ENCODE data around the gene PCED1B.

PCED1B gene

DNA sequence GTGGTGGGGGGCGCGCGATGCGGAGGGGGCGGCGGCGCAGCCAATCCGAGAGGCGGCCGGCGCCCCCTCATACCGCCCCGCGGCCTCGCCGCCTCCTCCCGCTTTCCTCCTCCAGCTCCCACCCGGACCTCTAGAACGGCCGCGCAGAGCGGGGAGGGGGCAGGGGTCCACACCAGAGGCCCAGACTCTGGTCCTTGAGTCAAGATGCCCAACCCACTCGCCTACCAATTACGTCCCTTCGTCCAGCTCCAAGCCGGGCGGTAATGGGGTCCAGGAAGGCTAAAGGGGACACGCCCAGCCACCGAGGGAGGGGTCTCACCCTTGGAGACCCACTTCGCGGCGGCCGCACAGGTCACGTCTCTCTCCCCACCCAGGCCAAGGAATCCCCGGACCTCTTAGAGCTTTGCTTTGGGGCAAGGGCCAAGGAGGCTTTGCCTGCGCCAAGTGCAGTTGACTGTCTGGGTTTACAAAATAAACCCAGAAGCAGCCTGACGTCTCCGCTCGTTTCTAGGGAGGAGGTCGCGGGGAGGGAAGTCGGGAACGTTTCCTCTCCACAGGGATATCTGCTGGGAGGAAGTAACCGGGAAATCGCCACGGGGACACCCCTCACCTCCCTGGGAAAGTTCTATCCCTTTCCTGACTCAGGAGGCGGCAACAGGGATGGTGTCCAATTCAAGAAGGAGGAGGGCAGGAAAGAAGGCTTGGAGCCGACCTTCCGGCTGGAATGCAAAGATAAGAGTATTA, 732 bp downstream of the PCED1B start:
- no peak overlapping the region for H3K27ac ChIP-seq (ENCODE audit: low read depth, low read length)
- under 1% methylated on average over 49 of the region's 49 CpGs for WGBS
- H3K36me3 ChIP-seq (ENCODE audit: insufficient read depth, low read length), result peaks cover 5% of the 10 kb centered on the region; the same call in 1 of the 2 replicates
- H3K9me3 ChIP-seq (ENCODE audit: insufficient read depth, low read depth, low read length), result no peaks in the 10 kb centered on the region
- H3K9ac ChIP-seq (ENCODE audit: low read depth, low read length), result peak overlapping the region; percentile 9; the same call in 1 of the 2 replicates
- peak overlapping the region; percentile 64 for H3K4me3 ChIP-seq (ENCODE audit: low read length)
- H3K4me1 ChIP-seq (ENCODE audit: insufficient read depth, low read length), result peaks cover 54% of the 10 kb centered on the region
- peaks cover 31% of the 10 kb centered on the region for H3K27me3 ChIP-seq (ENCODE audit: insufficient read depth, low read length)

GRCh38 chr12:47080725-47081502, 1.5 kb downstream of the PCED1B start:
- Histone ChIP-seq H3K36me3 (ENCODE audit: insufficient read depth, low read length) (peaks cover 5% of the 10 kb centered on the region; the same call in 1 of the 2 replicates), H3K4me1 (ENCODE audit: insufficient read depth, low read length) (peaks cover 57% of the 10 kb centered on the region), H3K9me3 (ENCODE audit: insufficient read depth, low read depth, low read length) (no peaks in the 10 kb centered on the region), H3K9ac (ENCODE audit: low read depth, low read length) (peak overlapping the region; percentile 9; the same call in 1 of the 2 replicates), H3K27me3 (ENCODE audit: insufficient read depth, low read length) (peaks cover 31% of the 10 kb centered on the region), H3K27ac (ENCODE audit: low read depth, low read length) (no peak overlapping the region), H3K4me3 (ENCODE audit: low read length) (peak overlapping the region; percentile 64)
- WGBS, result 10% methylated on average over 23 of the region's 26 CpGs

DNA sequence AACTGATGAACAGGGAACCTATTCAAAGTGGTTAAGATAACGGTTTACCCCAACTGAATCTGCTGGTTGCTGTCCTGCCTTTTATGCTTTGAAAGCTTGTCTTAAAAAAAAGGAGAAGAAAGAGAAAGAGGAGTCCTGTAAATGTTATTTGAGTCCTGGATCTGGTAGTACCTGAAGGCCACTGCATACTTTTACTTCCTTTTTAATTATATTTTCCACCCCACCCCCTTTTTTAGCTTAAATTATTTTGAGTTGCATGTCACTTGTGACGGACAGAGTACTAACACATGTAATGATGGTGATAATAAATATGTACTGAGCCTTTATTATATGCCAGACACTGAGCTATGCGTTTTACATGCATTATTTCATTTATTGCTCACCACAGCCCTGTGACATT, 2.9 kb downstream of the PCED1B start:
- H3K4me3 ChIP-seq (ENCODE audit: low read length), result no peak overlapping the region
- H3K27me3 ChIP-seq (ENCODE audit: insufficient read depth, low read length), result peaks cover 31% of the 10 kb centered on the region
- peaks cover 70% of the 10 kb centered on the region for H3K4me1 ChIP-seq (ENCODE audit: insufficient read depth, low read length)
- H3K9ac ChIP-seq (ENCODE audit: low read depth, low read length), result no peak overlapping the region
- WGBS, result 84% methylated on average over 2 of the region's 3 CpGs
- H3K27ac ChIP-seq (ENCODE audit: low read depth, low read length), result no peak overlapping the region
- no peaks in the 10 kb centered on the region for H3K9me3 ChIP-seq (ENCODE audit: insufficient read depth, low read depth, low read length)
- peaks cover 2% of the 10 kb centered on the region; the same call in 1 of the 2 replicates for H3K36me3 ChIP-seq (ENCODE audit: insufficient read depth, low read length)

DNA sequence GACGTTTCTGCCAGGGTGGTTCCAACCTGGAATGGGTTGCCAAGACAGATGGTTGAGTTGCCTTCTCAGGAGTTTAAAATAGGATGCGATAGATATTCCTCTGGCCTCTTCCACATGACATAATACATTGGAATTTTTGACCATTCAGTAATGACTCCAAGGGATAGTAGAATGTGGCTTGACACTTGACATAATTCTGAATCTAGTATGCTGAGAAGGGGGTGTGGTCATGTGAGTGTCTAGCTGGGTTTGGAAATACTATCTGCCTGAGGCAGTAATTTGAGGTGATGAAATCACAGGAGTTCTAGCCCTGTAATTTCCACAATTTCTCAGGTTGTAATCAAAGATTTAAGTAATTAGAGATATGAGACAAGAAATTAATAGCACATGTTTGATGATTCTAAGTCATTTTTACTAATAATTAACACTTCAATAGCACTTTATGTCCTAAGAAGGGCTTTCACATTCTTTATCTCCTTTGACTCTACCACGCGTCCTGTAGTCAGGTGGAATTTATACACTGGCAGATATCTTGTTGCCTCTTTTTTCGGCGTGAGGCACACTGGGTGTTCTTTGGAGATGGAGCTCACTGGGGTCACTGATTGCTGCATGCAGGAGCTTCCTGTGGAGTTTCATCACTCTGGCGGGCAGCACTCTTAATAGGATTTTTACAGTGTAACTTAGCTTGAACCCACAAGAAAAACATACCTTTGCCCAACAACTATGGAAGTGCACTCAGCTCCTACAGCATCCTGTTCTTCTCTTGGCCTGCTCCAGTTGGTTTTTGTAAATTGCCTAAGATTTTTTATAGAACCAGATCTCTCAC, 3.6 kb downstream of the PCED1B start:
- 71% methylated on average over 7 of the region's 7 CpGs for WGBS
- H3K27ac ChIP-seq (ENCODE audit: low read depth, low read length), result no peak overlapping the region
- H3K36me3 ChIP-seq (ENCODE audit: insufficient read depth, low read length), result no peaks in the 10 kb centered on the region; the same call in 1 of the 2 replicates
- no peaks in the 10 kb centered on the region for H3K9me3 ChIP-seq (ENCODE audit: insufficient read depth, low read depth, low read length)
- no peak overlapping the region for H3K4me3 ChIP-seq (ENCODE audit: low read length)
- H3K27me3 ChIP-seq (ENCODE audit: insufficient read depth, low read length), result peaks cover 25% of the 10 kb centered on the region
- no peak overlapping the region for H3K9ac ChIP-seq (ENCODE audit: low read depth, low read length)
- H3K4me1 ChIP-seq (ENCODE audit: insufficient read depth, low read length), result peaks cover 76% of the 10 kb centered on the region

- Histone ChIP-seq H3K27me3 (ENCODE audit: insufficient read depth, low read length) (peaks cover 13% of the 10 kb centered on the region), H3K9me3 (ENCODE audit: insufficient read depth, low read depth, low read length) (no peaks in the 10 kb centered on the region), H3K9ac (ENCODE audit: low read depth, low read length) (no peak overlapping the region; the same call in 1 of the 2 replicates), H3K27ac (ENCODE audit: low read depth, low read length) (peak overlapping the region; percentile 9; the same call in 1 of the 2 replicates), H3K36me3 (ENCODE audit: insufficient read depth, low read length) (no peaks in the 10 kb centered on the region), H3K4me3 (ENCODE audit: low read length) (no peak overlapping the region), H3K4me1 (ENCODE audit: insufficient read depth, low read length) (peaks cover 70% of the 10 kb centered on the region)
- no CpG with 5 or more reads among the region's 1 CpG for WGBS
Measured at GRCh38 chr12:47084172-47084571, 4.8 kb downstream of the PCED1B start.

DNA sequence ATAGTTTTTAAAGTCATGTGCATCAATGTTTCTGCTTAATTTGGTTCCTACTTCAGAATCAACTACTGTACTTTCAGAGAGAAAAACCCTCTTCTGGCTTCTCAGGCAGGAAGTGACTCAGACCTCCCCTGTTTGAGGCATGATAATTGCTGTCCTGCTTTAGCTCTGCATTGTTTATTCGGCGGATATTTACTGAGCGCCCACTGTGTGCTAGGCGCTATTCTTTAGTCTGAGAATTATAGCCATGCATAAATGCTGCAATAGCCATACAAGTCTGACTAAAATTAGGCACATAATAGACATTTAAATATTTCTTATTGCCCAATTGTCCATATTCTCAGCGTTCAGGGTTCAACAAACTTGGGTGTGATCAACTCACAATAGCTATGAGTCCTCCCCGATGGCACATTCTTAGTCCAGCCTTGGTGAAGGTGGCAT, 6.4 kb downstream of the PCED1B start:
- H3K4me1 ChIP-seq (ENCODE audit: insufficient read depth, low read length), result peaks cover 70% of the 10 kb centered on the region
- no peaks in the 10 kb centered on the region for H3K9me3 ChIP-seq (ENCODE audit: insufficient read depth, low read depth, low read length)
- WGBS, result 36% methylated on average over 6 of the region's 6 CpGs
- no peaks in the 10 kb centered on the region for H3K36me3 ChIP-seq (ENCODE audit: insufficient read depth, low read length)
- peak overlapping the region; percentile 71 for H3K27ac ChIP-seq (ENCODE audit: low read depth, low read length)
- no peak overlapping the region for H3K9ac ChIP-seq (ENCODE audit: low read depth, low read length)
- peaks cover 4% of the 10 kb centered on the region for H3K27me3 ChIP-seq (ENCODE audit: insufficient read depth, low read length)
- peak overlapping the region; percentile 27; the same call in 1 of the 2 replicates for H3K4me3 ChIP-seq (ENCODE audit: low read length)

DNA sequence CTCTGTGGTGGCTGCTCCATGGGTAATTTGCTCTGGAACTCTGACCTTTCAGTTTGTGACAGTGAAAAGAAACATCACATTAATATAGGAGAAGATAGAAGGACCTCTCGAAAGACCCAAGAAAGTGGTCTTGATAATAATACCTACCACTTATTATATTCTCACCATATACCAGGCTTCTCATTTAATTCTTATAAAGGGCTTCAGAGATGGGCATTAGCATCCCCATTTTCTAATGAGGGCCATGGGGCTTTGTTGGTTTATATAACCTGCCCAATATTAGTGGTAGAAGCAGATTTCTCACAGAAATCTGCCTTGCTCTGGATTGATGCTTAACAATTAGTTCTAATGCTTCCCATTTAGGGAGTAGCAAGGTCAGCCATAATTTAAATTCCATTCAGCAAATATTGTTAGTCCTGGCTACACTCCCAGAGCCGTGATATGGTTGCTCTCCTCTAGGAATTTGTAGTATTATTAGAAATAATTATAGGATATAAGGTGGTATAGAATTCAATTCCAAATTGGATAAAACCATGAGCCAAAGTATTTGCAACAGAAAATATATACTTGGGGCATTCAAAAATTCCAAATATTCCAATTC, 7.8 kb downstream of the PCED1B start:
- H3K9me3 ChIP-seq (ENCODE audit: insufficient read depth, low read depth, low read length), result no peaks in the 10 kb centered on the region
- no peaks in the 10 kb centered on the region for H3K27me3 ChIP-seq (ENCODE audit: insufficient read depth, low read length)
- H3K27ac ChIP-seq (ENCODE audit: low read depth, low read length), result peak overlapping the region; percentile 71; the same call in 1 of the 2 replicates
- no peaks in the 10 kb centered on the region for H3K36me3 ChIP-seq (ENCODE audit: insufficient read depth, low read length)
- no peak overlapping the region for H3K9ac ChIP-seq (ENCODE audit: low read depth, low read length)
- no peak overlapping the region for H3K4me3 ChIP-seq (ENCODE audit: low read length)
- peaks cover 58% of the 10 kb centered on the region for H3K4me1 ChIP-seq (ENCODE audit: insufficient read depth, low read length)
- no CpG with 5 or more reads among the region's 2 CpGs for WGBS

DNA sequence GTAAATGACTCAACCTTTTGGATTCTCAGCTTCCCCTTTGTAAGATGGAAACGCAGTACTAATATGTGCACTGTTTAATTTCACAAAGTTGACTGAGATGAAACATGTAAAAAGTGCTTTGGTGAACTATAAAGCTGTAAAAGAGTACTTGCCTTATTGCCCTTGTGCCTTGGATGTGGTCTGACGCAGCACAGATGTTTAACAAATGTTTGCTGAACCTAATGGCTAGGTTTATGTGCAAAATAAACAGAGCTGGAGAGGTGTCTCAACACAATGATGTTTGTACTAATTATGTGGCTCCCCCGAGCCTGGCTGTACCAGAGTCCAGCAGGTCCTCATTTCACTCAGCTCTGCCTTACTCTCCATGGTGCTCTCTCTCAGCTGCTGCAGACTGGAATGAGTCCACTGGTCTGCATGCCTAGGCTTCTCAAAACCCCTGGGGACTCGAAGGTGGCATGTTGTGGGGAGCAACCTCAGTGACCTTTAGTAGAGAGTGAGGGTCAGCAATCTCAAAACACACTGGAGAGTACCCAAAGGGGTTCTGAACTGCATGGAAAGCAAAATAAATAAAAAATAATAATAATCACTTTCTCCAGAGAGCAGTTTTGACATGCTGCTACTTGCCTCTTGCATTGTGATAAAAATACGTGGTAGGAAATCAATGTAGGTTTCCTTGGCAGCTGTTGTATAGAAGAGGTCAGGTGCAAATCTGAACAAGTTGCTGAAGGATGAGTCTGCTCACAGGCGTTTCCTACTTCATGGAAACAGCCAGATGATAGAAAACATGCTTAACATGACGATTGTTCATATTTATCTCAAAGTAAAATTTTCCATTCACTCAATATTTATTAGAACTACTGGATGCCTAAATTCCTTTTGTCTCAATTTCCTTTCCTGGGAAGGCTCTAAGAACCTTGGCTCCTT, 8.9 kb downstream of the PCED1B start:
- Histone ChIP-seq H3K36me3 (ENCODE audit: insufficient read depth, low read length) (no peaks in the 10 kb centered on the region), H3K4me1 (ENCODE audit: insufficient read depth, low read length) (peaks cover 52% of the 10 kb centered on the region), H3K27me3 (ENCODE audit: insufficient read depth, low read length) (no peaks in the 10 kb centered on the region), H3K4me3 (ENCODE audit: low read length) (no peak overlapping the region), H3K9ac (ENCODE audit: low read depth, low read length) (no peak overlapping the region), H3K27ac (ENCODE audit: low read depth, low read length) (no peak overlapping the region), H3K9me3 (ENCODE audit: insufficient read depth, low read depth, low read length) (no peaks in the 10 kb centered on the region)
- WGBS, result 91% methylated on average over 7 of the region's 7 CpGs

- H3K27me3 ChIP-seq (ENCODE audit: insufficient read depth, low read length), result no peaks in the 10 kb centered on the region
- no peaks in the 10 kb centered on the region for H3K9me3 ChIP-seq (ENCODE audit: insufficient read depth, low read depth, low read length)
- H3K4me1 ChIP-seq (ENCODE audit: insufficient read depth, low read length), result peaks cover 25% of the 10 kb centered on the region
- no peaks in the 10 kb centered on the region for H3K36me3 ChIP-seq (ENCODE audit: insufficient read depth, low read length)
- 100% methylated on average over 1 of the region's 2 CpGs for WGBS
- no peak overlapping the region for H3K4me3 ChIP-seq (ENCODE audit: low read length)
- no peak overlapping the region for H3K9ac ChIP-seq (ENCODE audit: low read depth, low read length)
- H3K27ac ChIP-seq (ENCODE audit: low read depth, low read length), result no peak overlapping the region
Measured at GRCh38 chr12:47091009-47091408, 11.6 kb downstream of the PCED1B start.

GRCh38 chr12:47094804-47095203, 15.4 kb downstream of the PCED1B start:
- no peak overlapping the region for H3K9ac ChIP-seq (ENCODE audit: low read depth, low read length)
- H3K27me3 ChIP-seq (ENCODE audit: insufficient read depth, low read length), result no peaks in the 10 kb centered on the region
- H3K4me1 ChIP-seq (ENCODE audit: insufficient read depth, low read length), result no peaks in the 10 kb centered on the region
- H3K27ac ChIP-seq (ENCODE audit: low read depth, low read length), result no peak overlapping the region
- WGBS, result 88% methylated on average over 4 of the region's 4 CpGs
- no peak overlapping the region for H3K4me3 ChIP-seq (ENCODE audit: low read length)
- no peaks in the 10 kb centered on the region for H3K36me3 ChIP-seq (ENCODE audit: insufficient read depth, low read length)
- H3K9me3 ChIP-seq (ENCODE audit: insufficient read depth, low read depth, low read length), result no peaks in the 10 kb centered on the region

Data from HUES64 (cell line).